Kidney epithelial cell (primary cell): ENCODE measurements around the gene SLC35E3. TPM values are rescaled to one million over a fixed set of nuclear protein-coding genes. Genes with fewer than 3 reads are reported as not detected.
A peak's percentile ranks its signal among the peaks of the same experiment; 100 is the strongest.

Experiments used
- DNase-seq: peaks from one replicate; pipeline ENCODE4 v3.0.0-alpha.2; 2010; ENCODE audit warnings: low read depth
- H3K27me3 ChIP-seq: 2 replicates; pipeline ENCODE4 v1.6.0; 2011; ENCODE audit warnings: low read length; ENCODE audit not compliant: control insufficient read depth, insufficient read depth
- H3K36me3 ChIP-seq: 2 replicates; pipeline ENCODE4 v1.5.1; 2011; ENCODE audit warnings: low read length; ENCODE audit not compliant: control insufficient read depth, insufficient read depth
- H3K4me3 ChIP-seq: 2 replicates; pipeline ENCODE4 v1.5.1; 2011; ENCODE audit warnings: low read depth, mild to moderate bottlenecking, control low read depth, low read length
- CTCF ChIP-seq: IDR thresholded peaks from 2 replicates; pipeline ENCODE4 v1.5.1; 2011; ENCODE audit warnings: mild to moderate bottlenecking, moderate library complexity, low read length, control low read depth, inconsistent platforms; ENCODE audit not compliant: insufficient read depth, poor library complexity, severe bottlenecking
- total RNA-seq: library from RNA; depleted of rRNA; stranded (reverse); fragments of >200 nt; gene quantifications from 2 replicates; pipeline ENCODE4 v1.2.3, GENCODE V29; 2015

SLC35E3 gene
- total RNA-seq, 1 donor from 2014 or later, result 4.3 TPM

- no peak for TF ChIP-seq CTCF
- no peak for DNase-seq
- Histone ChIP-seq H3K36me3 (no peaks in the 10 kb centered on the region), H3K27me3 (no peaks in the 10 kb centered on the region), H3K4me3 (peak overlapping the region; percentile 92)
Observed at GRCh38 chr12:68745376-68745903, 536 bp upstream of the SLC35E3 start.

- DNase-seq, result peak; percentile 34
- Histone ChIP-seq H3K4me3 (peak overlapping the region; percentile 92), H3K36me3 (no peaks in the 10 kb centered on the region), H3K27me3 (no peaks in the 10 kb centered on the region)
- TF ChIP-seq CTCF, result no peak
Observed at GRCh38 chr12:68746572-68747180, 700 bp downstream of the SLC35E3 start.

- no peak for TF ChIP-seq CTCF
- DNase-seq, result no peak
Observed at GRCh38 chr12:68749443-68749842, 3.5 kb downstream of the SLC35E3 start.

GRCh38 chr12:68749861-68750260 is 3.9 kb downstream of the SLC35E3 start:
- no peaks in the 10 kb centered on the region for H3K36me3 ChIP-seq
- no peaks in the 10 kb centered on the region for H3K27me3 ChIP-seq
- DNase-seq, result no peak
- no peak for TF ChIP-seq CTCF
- no peak overlapping the region for H3K4me3 ChIP-seq

More at GRCh38 chr12:68749443-68749842, 3.5 kb downstream of the SLC35E3 start:
- no peaks in the 10 kb centered on the region for H3K27me3 ChIP-seq
- no peaks in the 10 kb centered on the region for H3K36me3 ChIP-seq
- H3K4me3 ChIP-seq, result no peak overlapping the region

GRCh38 chr12:68750506-68750905 is 4.5 kb downstream of the SLC35E3 start:
- no peak for DNase-seq
- Histone ChIP-seq H3K36me3 (no peaks in the 10 kb centered on the region), H3K27me3 (no peaks in the 10 kb centered on the region), H3K4me3 (no peak overlapping the region)
- no peak for TF ChIP-seq CTCF
